Testis (tissue), 3 donors: Measurements from ENCODE around the gene VWF. TPM values are rescaled to one million over a fixed set of nuclear protein-coding genes. Genes with fewer than 3 reads are reported as not detected.

Source experiments
- DNase-seq: peaks from one replicate; pipeline ENCODE4 v3.0.0-alpha.2; 2019
- H3K27ac ChIP-seq, 2 donors: fragments of 200-600 bp; sonication (generic); one replicate each; pipeline ENCODE4 v1.5.1; 2019
- H3K27me3 ChIP-seq: fragments of 200-600 bp; sonication (generic); one replicate; pipeline ENCODE4 v1.5.1; 2019
- H3K36me3 ChIP-seq: fragments of 200-600 bp; sonication (generic); one replicate; pipeline ENCODE4 v1.5.1; 2017; ENCODE audit warnings: low read depth; ENCODE audit errors: missing control alignments
- H3K4me1 ChIP-seq: fragments of 200-600 bp; sonication (generic); one replicate; pipeline ENCODE4 v1.5.1; 2019
- H3K4me3 ChIP-seq, 2 donors: fragments of 200-600 bp; sonication (generic); one replicate each; pipeline ENCODE4 v1.5.1; 2017 to 2019
- H3K9me3 ChIP-seq: fragments of 200-600 bp; sonication (generic); one replicate; pipeline ENCODE4 v1.5.1; 2017
- CTCF ChIP-seq, 3 experiments: fragments of 450-650 bp in 2 of 3; fragments of 200-600 bp in 1 of 3; sonication (generic) in 1 of 3; IDR thresholded peaks; one replicate each; pipeline ENCODE4 v1.5.1; 2016 to 2019; ENCODE audit warnings: antibody characterized with exemption in 3 of 3, mild to moderate bottlenecking in 2 of 3, moderate library complexity in 1 of 3
- POLR2A ChIP-seq: fragments of 450-650 bp; IDR thresholded peaks from one replicate; pipeline ENCODE4 v1.6.1; 2017; ENCODE audit warnings: antibody characterized with exemption, mild to moderate bottlenecking, moderate library complexity
- WGBS, 2 donors: methylation state at CpG; one replicate each; pipeline ENCODE4 v1.1.5; 2018; 5-methylcytosine and 5-hydroxymethylcytosine counted together
- intact Hi-C: fragments of 100-400 bp; cut with DNase I; formaldehyde crosslinking; loops from one replicate; pipeline ENCODE4 v1.15.1; 2023; ENCODE audit warnings: low total_unique reads
- polyA plus RNA-seq: library from polyadenylated mRNA; stranded (reverse); fragments of 350-450 nt; fragmentation: Illumina TruSeq; extraction: RNeasy Lipid Tissue Mini Kit (QIAGEN cat#74804); gene quantifications from one replicate; pipeline ENCODE4 v1.2.3, GENCODE V29; 2014; ENCODE audit warnings: low read depth, low replicate concordance; ENCODE audit not compliant: insufficient read depth
- total RNA-seq, 2 donors: library from RNA; depleted of rRNA; stranded (reverse); fragments of >200 nt; gene quantifications; one replicate each; pipeline ENCODE4 v1.2.3, GENCODE V29; 2016

The VWF gene
- total and polyA plus RNA-seq, 3 donors from 2014 or later: 68.3 to 86.2 (median 83.7) TPM

GRCh38 chr12:6061660-6062059, 62.8 kb downstream of the VWF start:
- WGBS, 2 donors: 90 to 92% methylated on average over 3 of the region's 3 CpGs

GRCh38 chr12:6059860-6060565, 64.5 kb downstream of the VWF start:
- no peaks in the 10 kb centered on the region for H3K27me3 ChIP-seq
- no peak overlapping the region for H3K27ac ChIP-seq
- DNase-seq: no peak
- 81 to 87% methylated on average over 14 of the region's 14 CpGs for WGBS, 2 donors
- no peaks in the 10 kb centered on the region for H3K36me3 ChIP-seq
- TF ChIP-seq POLR2A: no peak
- TF ChIP-seq CTCF (IDR thresholded peaks at IDR 0.05): no peak
- intact Hi-C loops: loop anchor here (5.0 to 10.0 kb wide), 2 partner anchors 135 to 222 kb away; no protein-coding TSS in a partner anchor
- no peaks in the 10 kb centered on the region for H3K4me1 ChIP-seq
- H3K9me3 ChIP-seq: no peaks in the 10 kb centered on the region
- no peak overlapping the region for H3K4me3 ChIP-seq

More at GRCh38 chr12:6061660-6062059, 62.8 kb downstream of the VWF start:
- Histone ChIP-seq H3K9me3 (no peaks in the 10 kb centered on the region), H3K36me3 (no peaks in the 10 kb centered on the region), H3K4me3 (no peak overlapping the region), H3K27ac (no peak overlapping the region), H3K4me1 (no peaks in the 10 kb centered on the region), H3K27me3 (no peaks in the 10 kb centered on the region)
- TF ChIP-seq CTCF (IDR thresholded peaks at IDR 0.05): no peak
- no peak for TF ChIP-seq POLR2A
- no peak for DNase-seq
- intact Hi-C loops: loop anchor here (10.0 kb wide), 1 partner anchor 133 kb away; no protein-coding TSS in a partner anchor

- Histone ChIP-seq H3K36me3 (no peaks in the 10 kb centered on the region), H3K27me3 (no peaks in the 10 kb centered on the region), H3K27ac (no peak overlapping the region), H3K4me3 (no peak overlapping the region), H3K9me3 (no peaks in the 10 kb centered on the region), H3K4me1 (peaks cover under 1% of the 10 kb centered on the region)
- intact Hi-C loops: loop anchor here (5.0 kb wide), 1 partner anchor 223 kb away; no protein-coding TSS in a partner anchor
- no peak for DNase-seq
- TF ChIP-seq POLR2A (no peak), CTCF (IDR thresholded peaks at IDR 0.05) (no peak)
- 92 to 93% methylated on average over 3 of the region's 3 CpGs for WGBS, 2 donors
These were observed 65.2 kb downstream of the VWF start for GRCh38 chr12:6059221-6059620.

- intact Hi-C loops: loop anchor here (5.0 kb wide), 1 partner anchor 224 kb away; no protein-coding TSS in a partner anchor
- Histone ChIP-seq H3K4me1 (peaks cover 6% of the 10 kb centered on the region), H3K27me3 (no peaks in the 10 kb centered on the region), H3K36me3 (no peaks in the 10 kb centered on the region), H3K27ac (no peak overlapping the region), H3K4me3 (no peak overlapping the region), H3K9me3 (no peaks in the 10 kb centered on the region)
- no peak for DNase-seq
- WGBS, 2 donors: 74 to 82% methylated on average over 2 to 15 of the region's 15 CpGs
- TF ChIP-seq POLR2A (no peak), CTCF (IDR thresholded peaks at IDR 0.05) (no peak)
These were observed 65.8 kb downstream of the VWF start for GRCh38 chr12:6058481-6059161.
